ENCODE measurements around the gene TRAF6. TPM values are rescaled to one million over a fixed set of nuclear protein-coding genes. Genes with fewer than 3 reads are reported as not detected.

TRAF6 gene
- total RNA-seq, 2 donors from 2014 or later: 10.3 to 19.0 TPM

GRCh38 chr11:36454941-36455631 lies 55.0 kb downstream of the TRAF6 start:
- H3K9me3 ChIP-seq: no peaks in the 10 kb centered on the region
- H3K4me3 ChIP-seq: no peak overlapping the region
- WGBS: 46% methylated on average over 17 of the region's 17 CpGs
- H3K27me3 ChIP-seq (replicated peaks; ENCODE audit: insufficient read depth): peaks cover 6% of the 10 kb centered on the region
- H3K36me3 ChIP-seq: no peaks in the 10 kb centered on the region
- no peak for TF ChIP-seq POLR2A (IDR thresholded peaks at IDR 0.05)
- no peak for TF ChIP-seq POLR2AphosphoS5 (IDR thresholded peaks at IDR 0.05)
- TF ChIP-seq CTCF (IDR thresholded peaks at IDR 0.05): no peak
- H3K4me1 ChIP-seq (replicated peaks): no peaks in the 10 kb centered on the region
- no peak for DNase-seq (ENCODE audit: low spot score)
- H3K27ac ChIP-seq: peak overlapping the region in 1 of 2 donors; percentile 31
- intact Hi-C loops (cut with DNase I): no loop called here

GRCh38 chr11:36454551-36454940 lies 55.5 kb downstream of the TRAF6 start:
- H3K4me3 ChIP-seq: no peak overlapping the region
- H3K9me3 ChIP-seq: no peaks in the 10 kb centered on the region
- 91% methylated on average over 18 of the region's 18 CpGs for WGBS
- DNase-seq (ENCODE audit: low spot score): no peak
- no peak overlapping the region for H3K27ac ChIP-seq
- TF ChIP-seq POLR2AphosphoS5 (IDR thresholded peaks at IDR 0.05): no peak
- TF ChIP-seq CTCF (IDR thresholded peaks at IDR 0.05): no peak
- no peak for TF ChIP-seq POLR2A (IDR thresholded peaks at IDR 0.05)
- H3K4me1 ChIP-seq (replicated peaks): no peaks in the 10 kb centered on the region
- intact Hi-C loops (cut with DNase I): no loop called here
- peaks cover 2% of the 10 kb centered on the region for H3K27me3 ChIP-seq (replicated peaks; ENCODE audit: insufficient read depth)
- no peaks in the 10 kb centered on the region for H3K36me3 ChIP-seq

GRCh38 chr11:36453678-36454077 lies 56.4 kb downstream of the TRAF6 start:
- 83% methylated on average over 3 of the region's 3 CpGs for WGBS
- H3K4me3 ChIP-seq: no peak overlapping the region
- no peak overlapping the region for H3K27ac ChIP-seq
- no peak for TF ChIP-seq POLR2AphosphoS5 (IDR thresholded peaks at IDR 0.05)
- no peak for TF ChIP-seq POLR2A (IDR thresholded peaks at IDR 0.05)
- no peak for TF ChIP-seq CTCF (IDR thresholded peaks at IDR 0.05)
- intact Hi-C loops (cut with DNase I): no loop called here
- no peaks in the 10 kb centered on the region for H3K36me3 ChIP-seq
- H3K27me3 ChIP-seq (replicated peaks; ENCODE audit: insufficient read depth): no peaks in the 10 kb centered on the region
- H3K4me1 ChIP-seq (replicated peaks): no peaks in the 10 kb centered on the region
- H3K9me3 ChIP-seq: no peaks in the 10 kb centered on the region
- DNase-seq (ENCODE audit: low spot score): no peak

DNA sequence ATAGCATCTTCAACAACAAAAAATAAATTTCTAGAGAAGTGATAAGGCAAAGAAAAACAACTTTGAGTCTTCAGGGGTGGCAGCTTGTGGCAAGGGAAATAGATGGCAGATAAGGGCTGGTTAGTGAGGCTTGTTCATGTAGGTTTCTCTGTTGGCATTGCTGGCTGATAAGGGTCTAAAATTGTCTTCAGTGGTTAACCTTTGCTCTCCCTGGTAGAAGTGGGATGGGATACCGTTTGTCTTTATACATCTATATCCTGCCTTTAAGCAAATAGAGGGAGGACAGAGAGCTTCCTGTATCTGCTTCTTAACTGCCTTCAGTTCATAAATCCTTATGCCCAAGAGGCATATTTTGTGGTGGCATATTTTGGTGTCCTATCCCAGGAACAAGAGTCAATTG lies 57.1 kb downstream of the TRAF6 start:
- Histone ChIP-seq H3K36me3 (no peaks in the 10 kb centered on the region), H3K4me3 (no peak overlapping the region), H3K27ac (no peak overlapping the region), H3K9me3 (no peaks in the 10 kb centered on the region), H3K27me3 (replicated peaks; ENCODE audit: insufficient read depth) (no peaks in the 10 kb centered on the region), H3K4me1 (replicated peaks) (no peaks in the 10 kb centered on the region)
- intact Hi-C loops (cut with DNase I): no loop called here
- WGBS: 42% methylated on average over 1 of the region's 1 CpG
- TF ChIP-seq POLR2AphosphoS5 (IDR thresholded peaks at IDR 0.05) (no peak), POLR2A (IDR thresholded peaks at IDR 0.05) (no peak), CTCF (IDR thresholded peaks at IDR 0.05) (no peak)
- DNase-seq (ENCODE audit: low spot score): no peak

- TF ChIP-seq POLR2AphosphoS5 (IDR thresholded peaks at IDR 0.05) (no peak), CTCF (IDR thresholded peaks at IDR 0.05) (no peak), POLR2A (IDR thresholded peaks at IDR 0.05) (no peak)
- no peak for DNase-seq (ENCODE audit: low spot score)
- intact Hi-C loops (cut with DNase I): no loop called here
- WGBS: 40% methylated on average over 5 of the region's 5 CpGs
- Histone ChIP-seq H3K36me3 (no peaks in the 10 kb centered on the region), H3K9me3 (no peaks in the 10 kb centered on the region), H3K27me3 (replicated peaks; ENCODE audit: insufficient read depth) (no peaks in the 10 kb centered on the region), H3K27ac (no peak overlapping the region), H3K4me3 (no peak overlapping the region), H3K4me1 (replicated peaks) (no peaks in the 10 kb centered on the region)
These were observed 57.7 kb downstream of the TRAF6 start for GRCh38 chr11:36452236-36452940.

Measured in prostate gland (tissue), 2 donors.